ENCODE data around the gene GJB6. TPM values are rescaled to one million over a fixed set of nuclear protein-coding genes. Genes with fewer than 3 reads are reported as not detected.

GJB6 gene
- total and polyA plus RNA-seq, 2 donors (not counting 1 experiment from before 2014, with no cell fraction given): not detected

Other genes starting within 250 kb of the GJB6 start
- 0.59 and 0.68 TPM in 2 replicates for gene GJA3, start 71.3 kb downstream of the GJB6 start, total RNA-seq
- 0.28 and 0.95 TPM in 2 replicates for gene GJA3, start 71.3 kb downstream of the GJB6 start, polyA plus RNA-seq
- not detected in 2 replicates for gene GJB2, start 39.4 kb downstream of the GJB6 start, total RNA-seq
- not detected in 2 replicates for gene GJB2, start 39.4 kb downstream of the GJB6 start, polyA plus RNA-seq